T-helper 2 cell treated with Interferon-gamma antibody and Interleukin-4, amounts not matched to agents 100 ng/mL and 5 ng/mL, for 36 hours (primary cell): Measurements from ENCODE around the gene FBXO38. TPM values are rescaled to one million over a fixed set of nuclear protein-coding genes. Genes with fewer than 3 reads are reported as not detected.

ENCODE experiments used
- intact Hi-C: fragments of 100-400 bp; cut with micrococcal nuclease; formaldehyde crosslinking; loops from one replicate; pipeline ENCODE4 v1.15.1; 2023
- total RNA-seq: library from RNA; stranded (reverse); gene quantifications from 2 replicates; pipeline ENCODE4 v1.2.3, GENCODE V29; 2022

The FBXO38 gene
- total RNA-seq, 1 donor from 2014 or later = 53.5 TPM

DNA sequence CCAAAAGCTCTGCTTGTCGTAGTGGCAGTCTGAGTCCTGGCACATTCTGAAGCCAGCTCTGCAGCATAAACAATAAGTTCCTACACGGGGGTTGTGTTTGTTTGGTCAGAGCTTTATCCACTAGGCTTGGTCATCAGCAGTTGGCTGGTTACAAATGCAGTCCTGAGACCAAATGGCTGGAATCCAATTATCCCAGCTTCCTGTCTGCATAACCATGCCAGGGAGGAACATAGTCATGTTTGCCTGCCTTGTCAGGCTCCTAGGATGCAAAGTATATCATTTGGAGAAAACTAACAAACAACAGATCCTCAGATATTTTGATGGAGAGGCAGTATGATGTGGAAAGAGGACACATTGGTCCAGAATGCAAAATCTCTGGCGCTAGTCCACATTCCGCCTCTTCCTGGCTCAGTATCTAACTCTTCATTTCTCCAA lies 85.8 kb downstream of the FBXO38 start:
- intact Hi-C loops = no loop called here

DNA sequence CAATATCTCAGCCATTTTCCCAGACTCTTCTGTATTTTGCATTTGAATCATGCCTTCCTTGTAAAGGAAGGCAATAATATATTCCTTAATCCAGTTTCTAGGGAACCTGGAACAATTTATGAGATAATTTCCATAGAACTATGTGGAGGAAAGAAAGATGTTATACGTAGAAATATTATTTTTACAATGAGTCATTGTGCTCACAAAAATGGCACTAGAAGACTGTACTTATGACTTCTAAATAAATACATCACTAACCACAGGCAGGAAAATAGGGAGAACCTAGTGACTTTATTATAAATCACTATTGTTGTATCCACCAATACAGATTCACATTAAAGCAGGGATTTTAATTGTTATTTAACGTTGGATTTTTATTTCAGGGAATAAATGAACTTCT lies 87.6 kb downstream of the FBXO38 start:
- intact Hi-C loops = loop anchor here (5.0 kb wide), 1 partner anchor 624 kb away; no protein-coding TSS in a partner anchor

DNA sequence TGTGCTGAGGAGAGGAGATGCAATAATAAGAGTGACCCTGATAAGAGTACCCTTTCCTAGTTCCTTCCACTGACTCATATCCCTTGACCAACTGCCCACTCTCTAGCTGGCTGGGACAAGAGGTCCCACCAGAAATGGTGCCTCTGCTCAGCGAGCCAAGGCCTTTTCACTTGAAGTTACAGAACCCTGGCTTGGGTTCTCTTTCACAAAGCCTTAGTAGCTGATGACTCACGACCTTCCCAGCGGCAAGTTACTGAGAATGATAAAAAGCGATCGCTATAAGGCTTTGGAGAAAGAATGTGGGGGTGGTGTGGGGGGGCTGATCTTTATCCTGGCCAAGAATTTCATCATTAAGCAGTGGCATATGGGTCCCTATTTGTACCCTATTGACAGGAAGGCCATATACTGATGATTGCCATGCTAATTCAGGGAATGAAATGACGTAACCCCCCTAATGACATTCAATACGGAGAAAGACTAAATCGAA lies 90.3 kb downstream of the FBXO38 start:
- intact Hi-C loops = loop anchor here (5.0 kb wide), 1 partner anchor 627 kb away; no protein-coding TSS in a partner anchor

DNA sequence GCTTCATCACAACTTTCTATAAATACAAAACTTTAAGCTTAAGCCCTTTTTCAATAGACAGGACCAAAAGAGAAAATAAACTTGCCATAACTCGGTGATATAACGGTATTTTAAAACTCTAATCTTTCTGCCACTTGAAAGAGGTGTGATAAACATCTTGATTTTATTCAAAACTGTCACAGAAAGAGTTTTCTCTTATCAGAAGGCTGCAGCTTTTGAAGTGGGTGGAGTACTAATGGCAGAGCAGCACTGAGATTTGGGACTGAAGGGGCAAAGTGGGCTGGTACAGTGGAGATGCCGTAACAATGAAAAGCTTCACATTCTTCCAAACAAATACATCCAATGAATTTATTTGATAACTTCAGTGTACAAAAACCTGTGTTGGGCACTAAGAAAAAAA lies 92.5 kb downstream of the FBXO38 start:
- intact Hi-C loops = no loop called here

DNA sequence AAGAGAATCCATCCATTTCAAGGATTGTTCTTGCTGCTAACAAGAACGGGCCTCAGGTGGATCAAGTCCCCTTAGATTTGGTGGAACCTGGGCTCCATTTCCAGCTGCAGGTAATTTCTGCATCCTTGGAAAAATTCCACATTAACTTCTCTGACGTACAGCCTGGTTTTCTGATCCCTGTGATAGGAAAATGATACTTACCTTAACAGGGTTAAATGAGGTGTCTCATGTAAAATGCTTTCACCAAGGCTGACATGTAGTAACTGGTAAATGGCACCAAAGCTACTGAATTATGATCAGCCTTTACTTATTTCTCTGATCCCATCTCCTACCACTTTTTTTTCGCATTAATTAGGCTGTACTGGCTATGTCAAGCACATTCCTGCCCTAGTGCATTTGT lies 93.7 kb downstream of the FBXO38 start:
- intact Hi-C loops = no loop called here

DNA sequence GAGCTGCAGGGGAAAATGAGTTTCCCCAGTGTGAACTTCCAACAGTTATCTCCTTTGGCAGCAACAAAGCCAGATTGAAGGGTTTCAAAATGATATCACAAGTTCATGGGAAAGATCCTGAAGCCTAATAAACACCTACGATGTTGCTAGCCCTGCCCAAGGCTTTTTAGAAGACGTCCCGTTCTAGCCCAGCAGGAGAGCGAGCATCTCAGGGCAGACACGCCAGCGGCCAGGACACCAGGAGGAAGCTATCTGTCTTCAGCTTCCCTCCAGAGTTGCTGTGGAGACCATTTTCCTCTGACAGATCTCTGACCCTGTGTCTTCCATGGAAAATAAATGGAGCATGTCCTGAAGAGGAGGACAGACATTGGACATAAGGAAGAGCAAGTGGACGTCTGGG lies 98.4 kb downstream of the FBXO38 start:
- intact Hi-C loops = no loop called here

DNA sequence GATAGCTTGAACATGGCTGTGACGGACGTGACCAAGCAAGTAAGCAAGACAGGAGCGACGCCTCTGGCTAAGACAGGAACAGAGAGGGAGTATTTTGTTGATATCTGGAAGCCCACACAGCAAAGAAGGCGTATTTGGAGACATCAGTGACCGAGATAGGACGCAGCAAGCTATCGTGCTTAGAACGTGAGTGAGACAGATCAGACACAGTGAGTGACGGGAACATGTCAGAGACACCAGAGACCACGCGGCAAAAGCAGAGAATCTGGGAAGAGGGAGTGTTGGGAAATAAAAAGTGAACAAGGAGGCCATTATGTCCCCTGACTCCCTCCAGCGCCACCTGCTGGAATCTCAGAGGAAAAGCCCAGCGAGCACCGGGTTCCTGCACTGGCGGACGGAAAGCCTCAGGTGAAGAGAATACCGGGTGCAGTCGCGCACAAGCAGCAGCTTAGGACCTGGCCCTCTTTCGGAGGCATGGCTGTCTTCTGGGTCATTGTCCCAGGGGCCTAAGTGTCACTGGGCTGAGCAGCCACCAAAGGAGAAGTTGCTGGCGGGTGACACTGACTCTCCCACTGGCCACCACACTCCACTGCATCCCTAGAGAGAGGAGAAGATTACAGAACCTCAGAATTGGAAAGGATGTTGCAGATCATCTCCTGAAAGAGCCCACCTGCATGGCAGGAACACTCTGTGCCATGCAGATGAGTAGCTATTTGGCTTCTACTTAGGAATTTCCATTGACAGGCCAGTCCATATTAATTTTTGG lies 99.1 kb downstream of the FBXO38 start:
- intact Hi-C loops = loop anchor here (1.0 kb wide), 1 partner anchor 304 kb away; no protein-coding TSS in a partner anchor

DNA sequence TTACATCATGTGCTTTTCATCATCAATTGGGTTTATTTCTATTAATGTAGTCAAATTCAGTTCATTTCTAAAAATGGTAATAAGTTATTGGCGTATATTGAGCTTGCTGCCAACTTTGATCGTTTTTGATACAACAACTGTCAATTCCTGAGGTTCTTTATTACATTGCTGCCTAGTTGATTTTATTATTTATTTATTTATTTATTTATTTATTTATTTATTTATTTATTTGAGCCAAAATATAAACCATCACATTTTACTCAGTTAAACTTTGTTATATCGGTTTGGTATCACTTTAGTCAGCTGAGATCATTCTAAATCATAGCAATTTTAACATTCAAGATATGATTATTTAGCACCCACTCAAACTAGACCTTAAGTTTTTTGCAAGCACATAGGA lies 100.0 kb downstream of the FBXO38 start:
- intact Hi-C loops = loop anchor here (1.0 kb wide), 1 partner anchor 304 kb away; no protein-coding TSS in a partner anchor

DNA sequence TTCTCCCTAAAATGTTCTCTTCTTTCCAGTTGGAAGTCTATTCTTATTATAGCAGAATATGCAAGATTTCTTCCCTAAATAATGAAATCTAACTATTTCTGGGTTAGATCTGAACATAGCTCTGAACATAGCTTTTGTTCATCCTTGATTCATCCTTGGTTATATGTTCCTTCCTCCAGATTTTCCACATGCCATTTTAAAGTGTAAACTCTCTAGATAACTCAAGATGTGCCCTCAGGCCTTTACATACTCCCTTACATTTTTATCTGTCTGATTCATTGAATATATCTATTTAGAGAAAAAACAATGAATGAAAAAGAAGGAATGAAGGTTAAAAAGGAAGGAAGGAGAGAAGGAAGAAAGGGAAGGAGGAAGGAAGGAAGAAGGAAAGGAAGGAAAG lies 100.9 kb downstream of the FBXO38 start:
- intact Hi-C loops = no loop called here

DNA sequence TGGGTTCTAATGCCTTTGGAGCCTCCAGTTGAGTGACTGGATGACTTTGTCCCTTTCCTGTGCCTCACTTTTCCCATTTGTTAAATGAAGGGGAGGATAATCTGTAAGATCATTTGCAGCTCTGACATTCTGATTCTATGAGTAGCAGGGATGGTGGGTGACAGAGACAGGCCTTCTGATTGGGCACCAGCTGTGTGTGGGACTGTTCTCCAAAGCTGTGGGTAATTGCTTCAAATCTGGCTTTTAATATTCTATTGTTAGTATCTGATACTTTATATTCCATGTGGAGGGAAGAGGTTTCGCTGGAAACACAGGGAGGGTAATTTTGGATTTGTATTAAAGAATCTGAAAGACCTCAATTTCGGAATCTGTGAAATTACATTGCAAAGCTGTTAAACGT lies 102.7 kb downstream of the FBXO38 start:
- intact Hi-C loops = no loop called here

DNA sequence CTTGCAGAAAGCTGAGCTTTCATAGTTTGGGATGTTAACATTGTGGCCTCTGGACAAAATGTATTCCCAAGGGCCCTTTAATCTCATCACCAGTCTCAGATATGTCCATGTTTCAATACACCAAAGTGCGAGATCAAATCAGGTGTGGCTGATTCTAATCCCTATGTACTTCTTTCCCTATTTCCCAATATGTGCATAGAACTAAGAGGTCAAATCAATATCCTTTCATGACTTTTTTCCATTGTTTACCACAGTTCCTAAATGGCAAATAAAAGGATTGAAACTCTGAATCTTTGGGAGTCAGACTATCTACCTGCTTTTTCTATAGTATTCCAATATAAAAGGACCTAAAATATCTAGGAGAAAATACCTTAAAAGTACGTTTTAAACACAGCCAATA lies 105.0 kb downstream of the FBXO38 start:
- intact Hi-C loops = no loop called here

DNA sequence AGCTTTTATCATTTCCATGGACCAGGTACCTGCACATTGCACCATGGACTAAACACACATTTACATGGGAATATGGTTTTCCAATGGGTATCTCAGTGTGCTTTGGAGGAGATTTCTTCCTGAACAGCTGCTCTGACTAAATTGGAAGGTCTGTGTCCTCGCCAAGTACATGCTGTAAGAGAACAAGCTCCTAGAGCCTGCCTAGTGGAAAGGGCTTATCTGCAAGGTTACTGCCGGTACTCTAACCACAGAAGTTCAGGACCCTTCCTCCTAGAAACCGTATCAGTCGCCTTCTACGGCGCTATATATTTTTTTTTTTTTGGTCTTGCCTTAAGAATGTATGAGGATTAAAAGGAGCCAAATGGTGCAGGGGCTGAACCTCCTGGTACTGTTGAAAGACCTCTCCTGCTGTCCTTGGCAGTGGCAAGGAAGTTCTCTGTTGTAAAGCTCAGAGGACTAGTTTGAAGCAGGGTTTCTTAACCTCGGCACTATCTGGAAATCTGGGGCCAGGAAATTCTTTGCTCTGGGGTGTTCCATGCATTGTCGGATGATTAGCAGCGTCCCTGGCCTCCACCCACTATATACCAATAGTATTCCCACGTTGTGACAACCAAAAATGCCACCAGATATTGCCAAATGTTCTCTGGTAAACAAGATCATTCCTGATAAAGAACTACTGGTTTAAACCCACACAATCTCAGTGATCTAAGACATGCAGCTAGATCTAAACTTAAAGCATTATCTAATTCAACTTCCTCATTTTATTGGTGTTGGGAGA lies 107.4 kb downstream of the FBXO38 start:
- intact Hi-C loops = no loop called here

DNA sequence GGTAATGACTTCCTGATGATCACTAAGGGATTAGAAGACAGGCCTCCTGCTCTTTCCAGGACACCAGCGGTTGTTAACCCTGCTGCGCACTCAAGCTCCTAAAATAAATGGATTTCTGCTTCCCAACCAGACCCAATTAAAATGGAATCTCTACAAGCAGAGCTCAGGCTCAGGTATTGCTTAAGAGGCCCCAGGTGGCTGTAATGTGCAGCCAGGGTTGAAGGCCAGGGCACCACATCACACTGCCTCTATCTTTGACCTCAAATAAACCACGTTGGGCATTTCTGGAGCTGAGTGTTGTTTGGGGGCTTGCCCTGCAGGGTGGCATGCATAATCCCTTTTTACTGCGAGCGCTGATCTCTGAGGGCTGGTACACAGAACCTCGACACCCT lies 108.0 kb downstream of the FBXO38 start:
- intact Hi-C loops = no loop called here

DNA sequence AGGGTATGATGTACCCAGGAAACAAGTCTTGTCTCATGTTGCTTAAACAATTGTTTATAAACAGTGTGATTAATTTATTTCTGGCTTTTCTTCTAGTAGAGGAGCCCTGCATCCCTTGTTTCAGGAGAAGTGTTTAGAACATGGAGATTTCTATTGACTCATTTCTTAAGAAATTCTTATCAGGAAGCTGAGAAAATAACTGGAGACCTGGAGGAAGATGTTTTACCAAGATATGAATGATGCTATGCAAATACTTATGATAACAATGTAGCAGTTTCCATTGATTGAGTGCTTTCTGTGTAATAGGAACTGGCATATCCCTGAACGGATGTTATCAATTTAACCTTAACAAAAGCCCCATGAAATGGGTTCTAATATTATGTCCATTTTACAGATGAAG lies 108.6 kb downstream of the FBXO38 start:
- intact Hi-C loops = no loop called here

Other genes with a start within 250 kb of the FBXO38 start
- gene SPINK14, start 215.4 kb upstream of the FBXO38 start, total RNA-seq = not detected in 2 replicates
- gene SPINK6, start 180.9 kb upstream of the FBXO38 start, total RNA-seq = not detected in 2 replicates
- not detected in 2 replicates for gene MARCOL, start 145.4 kb upstream of the FBXO38 start, total RNA-seq
- gene SPINK13, start 115.2 kb upstream of the FBXO38 start, total RNA-seq = not detected in 2 replicates
- gene SPINK7, start 71.5 kb upstream of the FBXO38 start, total RNA-seq = not detected in 2 replicates
- not detected in 2 replicates for gene SPINK9, start 48.4 kb upstream of the FBXO38 start, total RNA-seq